Measurements from ENCODE around the gene NEU2.

NEU2 gene

GRCh38 chr2:233032551-233033320 is at the start of gene NEU2:
Gene NEU2, plus strand, starts transcription at chr2:233032672. Its CDS starts 0 bp downstream, at chr2:233032672.
- no peak for DNase-seq

DNA sequence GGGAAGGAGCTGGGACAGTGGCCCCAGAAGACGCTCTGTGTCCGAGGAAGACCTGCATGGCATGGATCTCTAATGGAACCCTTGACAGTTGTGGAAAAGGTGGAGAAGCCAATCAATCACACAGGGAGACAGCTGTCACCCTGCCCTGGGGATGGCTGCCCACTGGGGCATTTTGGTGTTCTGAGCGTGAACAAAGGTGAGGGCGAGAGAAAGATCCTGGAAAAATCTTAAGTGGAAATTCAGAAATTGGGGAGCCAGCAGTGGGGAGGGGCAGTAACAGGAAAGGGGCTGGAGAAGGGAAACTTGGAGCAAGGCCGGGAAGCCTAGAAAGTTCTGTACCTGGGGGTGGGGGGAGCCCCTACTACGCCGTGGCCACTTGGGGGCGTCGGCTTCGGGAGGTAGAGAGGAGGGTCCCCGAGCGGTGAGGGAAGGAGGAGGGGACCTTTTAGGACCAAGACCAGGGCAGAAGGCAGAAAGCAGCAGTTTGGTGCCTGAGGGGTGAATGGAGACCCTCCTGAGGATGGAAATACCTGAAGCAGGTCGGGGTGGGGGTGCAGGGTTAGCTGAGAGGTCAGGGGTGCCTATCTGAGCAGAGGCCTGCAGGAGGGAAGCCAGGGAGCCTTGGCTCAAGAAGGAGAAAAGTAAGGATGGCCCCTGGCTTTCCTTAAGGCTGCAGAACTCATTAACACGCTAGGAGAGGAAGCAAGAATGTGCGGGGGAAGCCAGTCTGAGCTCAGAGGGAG is 49.4 kb upstream of the NEU2 start:
- DNase-seq, result no peak

- no peak for DNase-seq
Measured at GRCh38 chr2:232983669-232984140, 48.8 kb upstream of the NEU2 start.

DNA sequence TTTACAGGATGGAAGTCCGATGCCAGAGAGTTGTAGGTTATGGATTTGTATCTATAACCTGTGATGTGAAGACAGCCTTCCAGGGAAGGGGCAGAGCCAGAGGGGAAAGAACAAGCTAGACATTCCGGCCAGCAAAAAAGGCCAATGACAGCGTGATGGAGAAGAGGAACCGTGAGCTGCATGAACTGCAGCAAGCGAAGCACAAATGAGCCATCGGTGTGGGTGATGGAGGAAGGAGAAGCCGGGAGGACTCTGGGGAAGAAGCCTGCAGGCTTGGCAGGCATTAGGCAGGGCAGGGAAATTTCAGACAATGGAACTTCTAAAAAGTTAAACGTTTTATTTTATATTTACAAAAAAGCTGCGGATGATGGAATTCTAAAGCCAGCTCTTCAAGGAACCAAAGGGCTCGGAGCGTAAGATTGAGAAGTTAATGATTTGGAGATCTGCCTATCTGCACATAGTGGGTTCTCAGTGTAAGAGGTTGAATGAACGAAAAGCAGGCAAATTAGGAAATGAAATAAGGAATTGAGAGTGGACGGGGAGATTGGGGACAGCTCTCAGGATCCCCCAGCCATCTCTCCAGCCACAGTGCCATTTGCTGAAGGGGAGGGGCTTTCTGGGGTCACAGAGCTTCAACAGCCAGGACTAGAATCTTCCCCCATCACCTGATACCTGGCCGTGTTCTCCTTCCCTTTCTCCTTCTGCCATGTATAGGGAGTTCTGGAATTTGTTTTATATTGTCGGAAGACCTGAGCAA is 47.8 kb upstream of the NEU2 start:
- no peak for DNase-seq

GRCh38 chr2:232986155-232986554 is 46.3 kb upstream of the NEU2 start:
- DNase-seq, result no peak

- DNase-seq, result no peak
Measured at GRCh38 chr2:232993231-232993821, 39.1 kb upstream of the NEU2 start.

GRCh38 chr2:232994446-232994845 is 38.0 kb upstream of the NEU2 start:
- DNase-seq, result no peak

DNA sequence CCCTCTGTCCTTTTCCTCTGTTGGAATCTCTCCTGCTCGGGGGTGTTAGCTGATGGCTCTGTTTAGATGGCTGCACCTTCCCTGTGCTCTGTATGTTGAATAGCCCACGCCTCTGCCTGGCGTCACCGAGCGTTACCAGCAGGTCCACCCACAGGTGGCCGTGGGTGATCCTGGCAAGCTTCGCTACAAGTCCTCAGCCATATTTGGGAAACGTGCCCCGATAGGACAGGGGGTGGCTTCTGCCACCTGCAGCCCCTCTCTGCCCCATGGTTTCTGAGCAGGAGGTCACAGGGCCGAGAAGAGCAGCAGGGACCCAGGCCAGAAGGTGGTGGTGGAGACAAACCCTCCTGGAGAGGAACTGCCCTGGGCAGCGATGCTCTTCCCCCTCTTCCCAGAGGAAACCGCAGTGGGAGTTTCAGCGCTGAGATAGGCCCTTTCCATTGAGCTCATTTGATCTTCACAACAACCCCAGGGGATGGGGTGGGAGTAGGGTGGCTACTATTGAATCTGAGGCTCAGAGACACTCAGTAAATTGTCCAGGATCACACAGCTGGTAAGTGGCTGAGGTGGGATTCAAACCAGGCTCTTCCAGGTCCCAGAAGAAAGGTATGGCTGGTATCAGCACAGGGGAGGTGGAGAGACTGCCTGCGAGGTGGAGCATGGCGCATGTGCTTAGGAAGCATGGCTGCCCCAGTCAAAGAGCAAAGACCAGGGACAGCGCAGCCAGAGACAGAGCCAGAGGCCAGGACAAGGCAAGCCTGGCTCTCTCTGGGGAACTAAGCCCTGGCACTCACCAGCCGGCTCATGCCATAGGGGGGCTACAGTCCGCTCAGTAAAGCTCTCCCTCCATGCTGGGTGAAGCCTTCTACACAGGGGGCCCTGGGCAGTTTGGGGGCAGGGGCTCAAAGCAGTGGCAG is 34.5 kb upstream of the NEU2 start:
- no peak for DNase-seq

DNA sequence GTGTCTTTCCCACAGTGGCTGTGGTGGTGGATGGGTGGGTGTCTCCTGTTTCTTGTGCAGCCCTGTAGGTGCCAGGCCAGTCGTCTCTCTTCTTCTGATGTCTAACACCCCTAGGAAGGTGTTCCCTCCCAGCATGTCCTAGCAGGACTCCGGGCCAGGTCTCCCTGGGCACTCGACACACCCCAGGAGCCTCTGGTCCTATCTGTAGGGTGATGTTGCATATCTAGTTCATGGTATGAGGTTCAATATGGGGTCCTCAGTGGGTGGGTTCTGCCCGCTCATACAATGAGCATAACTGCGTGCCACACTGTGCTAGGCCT is 33.8 kb upstream of the NEU2 start:
- no peak for DNase-seq

DNA sequence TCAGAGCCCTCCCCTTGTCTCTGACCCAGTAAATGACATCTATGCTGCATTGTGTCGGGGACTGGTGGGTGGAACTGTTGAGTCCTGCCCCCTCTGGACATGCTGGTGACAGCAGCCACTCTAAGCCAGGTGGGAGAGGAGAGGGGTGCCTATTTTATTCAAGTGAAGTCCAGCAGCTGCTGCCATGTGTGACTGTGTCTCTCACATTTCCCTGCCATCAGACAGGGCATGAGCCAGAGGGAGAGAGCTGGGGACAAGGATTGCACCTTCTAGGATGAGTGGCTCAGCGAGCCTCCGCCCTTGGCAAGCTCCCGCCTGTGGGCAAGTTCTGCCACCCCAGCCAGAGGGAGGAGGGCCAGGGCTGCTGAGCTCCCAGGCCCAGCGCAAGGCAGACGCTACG is 33.1 kb upstream of the NEU2 start:
- DNase-seq, result no peak

GRCh38 chr2:233000886-233001750 is 31.4 kb upstream of the NEU2 start:
- DNase-seq, result no peak

DNA sequence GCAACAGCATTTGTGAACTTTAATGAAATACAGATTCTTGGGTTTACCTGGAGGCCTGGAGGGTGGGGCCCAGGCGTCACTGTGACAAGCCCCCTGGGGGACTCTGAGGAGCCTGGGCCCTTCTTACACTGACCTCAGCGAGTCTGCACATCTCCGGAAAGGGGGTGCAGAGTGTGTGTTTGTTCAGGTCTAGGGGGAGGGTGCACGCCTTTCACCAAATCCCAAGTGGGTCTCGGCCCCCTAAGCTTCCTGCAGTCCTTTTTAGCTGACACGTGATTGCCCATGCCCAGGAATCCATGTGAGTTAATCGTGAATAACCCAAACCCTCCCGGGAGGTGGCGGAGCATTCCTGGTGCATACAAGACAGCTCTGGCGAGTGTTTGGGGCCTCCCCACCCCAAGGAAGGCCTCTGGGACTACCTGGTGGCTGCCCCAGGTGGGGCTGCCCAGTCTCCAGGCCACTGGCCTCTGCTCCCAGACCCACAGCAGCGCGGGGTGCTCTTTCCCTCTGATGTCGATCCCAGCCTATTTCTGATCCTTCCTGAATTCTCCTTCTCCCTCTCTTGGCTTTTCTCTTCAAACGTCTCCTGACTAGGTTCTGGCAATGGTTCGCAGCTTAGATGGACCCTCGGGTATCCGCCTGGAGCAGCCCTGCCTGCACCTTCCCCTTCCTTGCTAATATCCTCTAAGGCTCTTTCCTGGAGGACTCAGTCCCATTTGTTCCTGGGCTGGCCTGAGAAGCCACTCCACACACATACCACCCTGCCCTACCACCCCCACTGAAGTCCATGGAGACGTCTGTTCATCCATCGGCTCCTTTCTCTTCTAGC is 29.4 kb upstream of the NEU2 start:
- DNase-seq, result no peak

- DNase-seq, result no peak
Measured at GRCh38 chr2:233003658-233004555, 28.6 kb upstream of the NEU2 start.

GRCh38 chr2:233005096-233005495 is 27.4 kb upstream of the NEU2 start:
- DNase-seq, result no peak

DNA sequence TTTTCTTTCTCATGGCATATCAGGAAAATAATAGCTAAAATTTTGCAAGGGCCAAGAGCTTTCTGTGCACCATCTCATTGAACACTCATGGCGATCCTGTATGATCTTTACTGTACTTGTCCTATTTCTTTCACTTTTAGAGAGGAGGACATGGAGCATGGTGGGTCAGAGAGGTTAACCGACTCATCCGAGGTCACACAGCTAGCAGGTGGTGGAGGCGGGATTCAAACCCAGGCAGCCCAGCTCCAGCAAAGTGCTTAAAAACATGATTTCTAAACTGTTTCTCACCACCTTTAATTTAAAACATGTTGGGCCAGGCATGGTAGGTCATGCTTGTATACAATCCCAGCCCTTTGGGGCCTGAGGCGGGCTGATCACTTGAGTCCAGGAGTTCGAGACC is 25.8 kb upstream of the NEU2 start:
- DNase-seq, result no peak

DNA sequence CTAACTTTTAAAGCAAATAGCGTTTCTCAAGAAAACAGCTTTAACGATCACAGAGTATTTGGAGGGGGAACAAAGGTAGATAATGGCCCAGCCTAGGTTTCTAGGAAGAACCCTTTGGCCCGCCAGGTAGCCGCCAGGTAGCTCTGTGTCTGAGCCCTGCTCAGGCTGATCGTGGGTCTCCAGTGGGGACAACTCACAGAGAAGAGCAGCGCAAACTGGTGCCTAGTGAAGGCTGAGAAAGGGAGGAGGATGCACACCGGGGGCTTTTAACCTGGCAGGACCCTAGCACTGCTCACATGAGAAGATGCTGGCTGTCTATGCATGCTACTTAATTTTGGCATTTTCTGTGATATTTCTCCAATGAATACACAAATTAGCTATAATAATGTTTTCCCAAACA is 25.2 kb upstream of the NEU2 start:
- DNase-seq, result no peak

DNA sequence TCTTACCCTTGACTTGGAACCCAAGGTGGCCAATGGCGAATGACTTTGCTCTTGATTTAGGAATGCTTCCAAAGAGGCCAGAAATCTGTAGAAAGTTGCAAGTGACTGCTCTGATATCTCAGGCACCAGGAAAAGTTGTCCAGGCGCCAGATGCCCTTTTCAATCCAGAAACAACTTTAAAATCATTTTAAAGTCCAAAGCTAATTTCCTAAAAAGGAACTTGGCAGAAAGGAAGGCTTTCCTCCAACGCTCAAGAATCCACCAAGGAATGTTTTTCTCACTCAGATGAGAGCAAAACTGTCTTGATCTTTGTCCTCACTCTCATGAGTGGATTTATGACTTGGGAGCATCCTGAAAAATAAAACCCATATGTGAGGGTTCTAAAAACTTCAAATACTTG is 24.7 kb upstream of the NEU2 start:
- no peak for DNase-seq

DNA sequence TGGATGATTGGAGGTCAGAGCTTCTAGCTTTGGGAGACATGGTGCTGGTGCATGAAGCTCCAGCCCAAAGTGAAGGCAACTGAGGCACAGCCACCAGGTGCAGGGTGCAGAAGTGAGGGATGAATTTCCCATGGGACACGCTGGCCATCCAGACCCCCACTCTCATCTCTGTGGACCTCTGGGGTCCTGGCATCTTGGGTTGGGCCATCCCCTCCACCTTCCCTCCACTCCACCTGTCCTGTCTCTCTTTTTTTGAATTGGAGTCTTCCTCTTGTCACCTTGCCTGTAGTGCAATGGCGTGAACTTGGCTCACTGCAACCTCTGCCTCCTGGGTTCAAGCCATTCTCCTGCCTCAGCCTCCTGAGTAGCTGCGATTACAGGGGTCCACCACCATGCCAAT is 22.8 kb upstream of the NEU2 start:
- DNase-seq, result no peak

GRCh38 chr2:233010569-233011267 is 21.8 kb upstream of the NEU2 start:
- no peak for DNase-seq
